Measurements from ENCODE around the gene COL5A1.

GRCh38 chr9:134682651-134683364 lies 41.2 kb downstream of the COL5A1 start:
- TF ChIP-seq CTCF (IDR thresholded peaks at IDR 0.05; ENCODE audit: low read depth, low read length): no peak
- TF ChIP-seq EZH2phosphoT487 (IDR thresholded peaks at IDR 0.05; ENCODE audit: low read depth): no peak
